Stimulated activated CD4-positive, alpha-beta T cell treated with anti-CD3 and anti-CD28 coated beads, Interleukin-15, amount 100 ng/mL, for 1 hour (primary cell): Measurements from ENCODE around the gene ALK.

Experiments used
- DNase-seq, 2 donors: peaks; one replicate each; pipeline ENCODE4 v3.0.0-alpha.2; 2020; ENCODE audit warnings: low read depth in 1 of 2, low spot score in 1 of 2

Gene ALK

GRCh38 chr2:29583548-29584156 is 337.7 kb downstream of the ALK start:
- no peak for DNase-seq

- no peak for DNase-seq
Measured at GRCh38 chr2:29583104-29583503, 338.3 kb downstream of the ALK start.

- DNase-seq, result no peak
Measured at GRCh38 chr2:29582062-29582461, 339.3 kb downstream of the ALK start.

- DNase-seq, result no peak
Measured at GRCh38 chr2:29580223-29580622, 341.2 kb downstream of the ALK start.

- no peak for DNase-seq
Measured at GRCh38 chr2:29579495-29580169, 341.8 kb downstream of the ALK start.

GRCh38 chr2:29578084-29578598 is 343.2 kb downstream of the ALK start:
- no peak for DNase-seq

GRCh38 chr2:29576231-29576630 is 345.2 kb downstream of the ALK start:
- no peak for DNase-seq

GRCh38 chr2:29575370-29575890 is 346.0 kb downstream of the ALK start:
- DNase-seq, result no peak

GRCh38 chr2:29573612-29574011 is 347.8 kb downstream of the ALK start:
- no peak for DNase-seq

- no peak for DNase-seq
Measured at GRCh38 chr2:29573147-29573546, 348.2 kb downstream of the ALK start.

- DNase-seq, result no peak
Measured at GRCh38 chr2:29570539-29570938, 350.8 kb downstream of the ALK start.

- DNase-seq, result no peak
Measured at GRCh38 chr2:29567906-29568520, 353.4 kb downstream of the ALK start.

- DNase-seq, result no peak
Measured at GRCh38 chr2:29563697-29564096, 357.7 kb downstream of the ALK start.

- no peak for DNase-seq
Measured at GRCh38 chr2:29562896-29563295, 358.5 kb downstream of the ALK start.

GRCh38 chr2:29562319-29562718 is 359.1 kb downstream of the ALK start:
- no peak for DNase-seq

- no peak for DNase-seq
Measured at GRCh38 chr2:29561628-29562027, 359.8 kb downstream of the ALK start.

- DNase-seq, result no peak
Measured at GRCh38 chr2:29561181-29561580, 360.2 kb downstream of the ALK start.

- no peak for DNase-seq
Measured at GRCh38 chr2:29560566-29560965, 360.8 kb downstream of the ALK start.

GRCh38 chr2:29560030-29560429 is 361.4 kb downstream of the ALK start:
- DNase-seq, result no peak

- DNase-seq, result no peak
Measured at GRCh38 chr2:29559578-29559977, 361.8 kb downstream of the ALK start.

GRCh38 chr2:29558097-29558496 is 363.3 kb downstream of the ALK start:
- DNase-seq, result no peak

GRCh38 chr2:29557268-29557667 is 364.1 kb downstream of the ALK start:
- DNase-seq, result no peak
